Fibroblast of lung (primary cell): ENCODE results near the gene ARL16.

Experiments
- EZH2 ChIP-seq: IDR thresholded peaks from 2 replicates; pipeline ENCODE4 v1.5.1; 2012; ENCODE audit warnings: low read length, control low read depth, mild to moderate bottlenecking; ENCODE audit errors: missing control alignments
- TF ChIP-seq, protein P1 (sequence below), 2 donors: IDR thresholded peaks in 1 of 2; conservative IDR thresholded peaks in 1 of 2; 1 replicate in 1 of 2; 2 replicates in 1 of 2; pipeline ENCODE4 v1.5.1; 2011 to 2012; ENCODE audit warnings: low read length in 2 of 2, control low read depth in 1 of 2, inconsistent platforms in 1 of 2, low read depth in 1 of 2, mild to moderate bottlenecking in 1 of 2

DNA sequence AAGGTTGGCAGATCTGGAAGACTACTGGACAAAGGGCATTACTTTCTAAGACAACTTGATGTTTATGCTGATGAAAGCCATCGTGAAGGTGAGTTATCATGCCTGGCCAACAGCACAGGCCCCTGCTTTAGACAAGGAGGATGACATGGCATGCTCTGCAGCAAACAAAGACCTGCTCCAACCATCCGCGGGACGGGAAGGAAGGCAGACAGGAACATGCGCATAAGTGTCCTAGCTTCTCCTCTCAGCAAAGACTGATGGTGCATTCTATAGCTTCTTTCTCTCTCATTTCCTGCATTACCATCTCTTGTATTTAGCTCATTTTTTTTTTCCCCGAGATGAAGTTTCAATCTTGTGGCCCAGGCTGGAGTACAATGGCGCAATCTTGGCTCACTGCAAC, 52.1 kb downstream of the ARL16 start:
- TF ChIP-seq, protein P1, sequence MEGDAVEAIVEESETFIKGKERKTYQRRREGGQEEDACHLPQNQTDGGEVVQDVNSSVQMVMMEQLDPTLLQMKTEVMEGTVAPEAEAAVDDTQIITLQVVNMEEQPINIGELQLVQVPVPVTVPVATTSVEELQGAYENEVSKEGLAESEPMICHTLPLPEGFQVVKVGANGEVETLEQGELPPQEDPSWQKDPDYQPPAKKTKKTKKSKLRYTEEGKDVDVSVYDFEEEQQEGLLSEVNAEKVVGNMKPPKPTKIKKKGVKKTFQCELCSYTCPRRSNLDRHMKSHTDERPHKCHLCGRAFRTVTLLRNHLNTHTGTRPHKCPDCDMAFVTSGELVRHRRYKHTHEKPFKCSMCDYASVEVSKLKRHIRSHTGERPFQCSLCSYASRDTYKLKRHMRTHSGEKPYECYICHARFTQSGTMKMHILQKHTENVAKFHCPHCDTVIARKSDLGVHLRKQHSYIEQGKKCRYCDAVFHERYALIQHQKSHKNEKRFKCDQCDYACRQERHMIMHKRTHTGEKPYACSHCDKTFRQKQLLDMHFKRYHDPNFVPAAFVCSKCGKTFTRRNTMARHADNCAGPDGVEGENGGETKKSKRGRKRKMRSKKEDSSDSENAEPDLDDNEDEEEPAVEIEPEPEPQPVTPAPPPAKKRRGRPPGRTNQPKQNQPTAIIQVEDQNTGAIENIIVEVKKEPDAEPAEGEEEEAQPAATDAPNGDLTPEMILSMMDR (conservative IDR thresholded peaks at IDR 0.05 in 1 of 2, IDR thresholded peaks at IDR 0.05 in 1 of 2; ENCODE audit: low read depth in 1 of 2, low read length in 2 of 2) = no peak
- TF ChIP-seq EZH2 = no peak
